Stimulated activated CD8-positive, alpha-beta memory T cell treated with anti-CD3 and anti-CD28 coated beads, Interleukin-15, amount 100 ng/mL, for 4 hours (primary cell): Measurements from ENCODE around the gene WIPF2.
"Not testable (repeated sequence)": the region's sequence is repeated elsewhere in the genome, so short reads cannot be mapped to it uniquely, and the experiment has no call there.

ENCODE experiments used
- DNase-seq, 2 donors: peaks; one replicate each; pipeline ENCODE4 v3.0.0-alpha.2; 2020; ENCODE audit warnings: low read depth in 2 of 2

Gene WIPF2

DNA sequence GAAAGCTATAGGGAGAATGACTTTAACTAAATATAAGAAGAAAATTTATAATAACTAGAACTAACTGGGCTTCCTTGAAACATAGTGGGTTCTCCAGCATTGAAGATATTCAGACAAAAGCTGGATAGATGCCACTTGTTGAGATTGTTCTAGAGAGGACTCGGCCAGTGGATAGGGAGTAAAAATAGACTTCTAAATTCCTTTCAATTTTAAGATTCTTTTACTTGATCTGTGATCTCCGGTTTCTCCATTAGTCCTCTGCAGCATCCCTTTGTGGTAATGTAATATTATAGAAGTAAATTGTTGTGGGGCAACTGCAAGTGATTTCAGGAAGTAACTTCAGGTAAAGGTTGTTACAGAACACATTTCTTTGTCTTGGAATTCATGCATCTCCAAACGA, 79.6 kb downstream of the WIPF2 start:
- DNase-seq = no peak

DNA sequence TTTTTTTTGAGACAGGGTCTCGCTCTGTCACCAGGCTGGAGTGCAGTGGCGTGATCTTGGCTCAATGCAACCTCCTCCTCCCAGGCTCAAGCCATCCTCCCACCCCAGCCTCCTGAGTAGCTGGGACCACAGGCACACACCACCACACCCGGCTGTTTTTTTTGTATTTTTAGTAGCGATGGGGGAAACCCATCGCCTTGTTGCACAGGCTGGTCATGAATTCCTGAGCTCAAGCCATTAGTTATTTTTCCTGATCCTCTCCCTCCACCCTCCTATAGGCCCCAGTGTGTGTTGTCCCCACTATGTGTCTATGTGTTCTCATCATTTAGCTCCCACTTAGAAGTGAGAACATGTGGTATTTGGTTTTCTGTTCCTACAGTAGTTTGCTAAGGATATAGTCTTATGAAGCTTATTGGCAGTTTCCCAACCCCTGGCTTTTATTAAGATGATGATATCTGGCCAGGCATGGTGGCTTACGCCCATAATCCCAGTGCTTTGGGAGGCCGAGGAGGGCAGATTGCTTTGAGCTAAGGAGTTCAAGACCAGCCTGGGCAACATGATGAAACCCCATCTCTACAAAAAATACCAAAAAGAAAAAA, 80.2 kb downstream of the WIPF2 start:
- DNase-seq = not testable (repeated sequence)

DNA sequence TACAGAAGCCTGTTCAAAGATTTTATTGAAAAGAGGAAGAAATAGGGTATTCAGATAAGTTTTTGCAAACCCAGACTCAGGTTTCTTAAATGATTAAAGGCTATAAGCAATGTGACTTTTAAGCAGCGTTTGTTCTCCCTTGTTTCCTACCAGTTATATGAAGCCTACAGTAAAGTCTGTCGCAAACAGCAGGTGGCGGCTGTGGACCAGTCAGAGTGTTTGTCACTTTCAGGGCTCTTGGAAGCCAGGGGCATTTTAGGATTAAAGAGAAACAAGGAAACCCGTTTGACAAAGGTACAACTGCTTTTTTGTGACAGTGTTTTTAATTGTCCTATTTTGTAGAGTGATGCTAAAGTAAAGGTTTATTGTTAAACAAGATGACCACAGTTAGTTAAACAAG, 82.2 kb downstream of the WIPF2 start:
- no peak for DNase-seq

DNA sequence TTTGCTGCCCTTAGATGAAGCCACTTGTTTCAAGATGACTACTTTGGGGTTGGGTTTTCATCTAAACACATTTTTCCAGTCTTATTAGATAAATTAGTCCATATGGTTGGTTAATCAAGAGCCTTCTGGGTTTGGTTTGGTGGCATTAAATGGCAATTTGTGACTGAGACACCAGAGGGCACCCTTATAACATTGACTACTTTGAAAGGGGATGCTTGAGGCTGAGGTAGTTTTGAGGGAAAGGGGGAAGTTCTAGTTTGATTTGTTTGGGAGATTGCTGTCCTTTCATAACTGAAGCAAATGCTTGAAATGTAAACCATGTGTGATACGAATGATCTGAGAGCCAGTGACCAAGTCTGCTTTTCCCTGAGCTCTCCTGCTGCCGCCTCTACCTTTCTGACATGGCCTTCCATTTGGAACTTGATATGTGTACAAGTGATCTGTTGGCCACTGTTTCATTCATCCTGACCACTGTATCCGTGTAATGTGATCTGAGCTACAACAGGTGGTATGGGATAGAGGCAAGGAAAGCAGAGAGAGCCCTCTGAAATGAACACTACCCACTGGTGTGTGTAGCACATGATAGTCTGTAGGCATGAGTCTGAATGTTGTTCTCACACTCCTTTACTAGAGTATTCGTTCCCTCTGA, 84.0 kb downstream of the WIPF2 start:
- DNase-seq = no peak

DNA sequence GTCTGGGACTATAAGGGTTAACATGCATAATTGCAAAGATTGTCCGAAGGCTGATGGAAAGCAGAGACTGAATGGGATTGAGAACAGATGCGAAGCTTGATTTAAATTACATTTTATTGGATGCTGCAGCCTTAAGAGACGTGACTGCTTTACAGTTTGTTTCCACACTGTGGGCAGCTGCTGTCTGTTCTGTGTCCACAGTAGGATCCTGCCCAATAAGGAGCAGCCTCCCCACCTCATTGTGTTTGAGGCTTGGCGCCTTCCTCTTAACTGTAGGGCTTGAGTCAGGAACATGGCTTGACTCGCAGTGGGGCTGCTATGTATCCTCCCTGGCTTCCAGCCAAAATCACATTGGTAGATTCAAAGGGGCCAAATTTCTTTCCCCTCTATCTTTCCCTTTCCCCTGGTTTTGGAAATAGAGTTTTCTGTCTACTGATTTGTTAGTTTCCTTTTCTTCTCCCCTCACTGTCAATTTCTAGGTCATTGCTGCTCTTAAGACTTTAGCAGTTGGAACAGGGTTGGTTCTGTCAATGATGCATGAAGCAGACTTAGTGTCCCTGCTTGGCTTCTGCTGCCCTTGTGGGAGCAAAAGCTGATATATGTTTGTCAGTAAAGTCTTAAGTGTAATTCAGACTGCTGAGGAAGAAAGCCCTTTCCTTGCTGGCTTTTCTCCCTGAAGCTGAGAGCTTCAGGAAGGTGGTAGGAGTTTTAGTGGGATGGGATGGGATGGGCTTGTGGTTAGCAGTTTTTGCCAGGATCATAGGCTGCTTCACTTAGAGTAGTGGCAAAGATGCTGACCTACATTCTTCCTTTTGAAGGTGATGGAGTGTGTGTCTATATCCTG, 84.8 kb downstream of the WIPF2 start:
- no peak for DNase-seq

DNA sequence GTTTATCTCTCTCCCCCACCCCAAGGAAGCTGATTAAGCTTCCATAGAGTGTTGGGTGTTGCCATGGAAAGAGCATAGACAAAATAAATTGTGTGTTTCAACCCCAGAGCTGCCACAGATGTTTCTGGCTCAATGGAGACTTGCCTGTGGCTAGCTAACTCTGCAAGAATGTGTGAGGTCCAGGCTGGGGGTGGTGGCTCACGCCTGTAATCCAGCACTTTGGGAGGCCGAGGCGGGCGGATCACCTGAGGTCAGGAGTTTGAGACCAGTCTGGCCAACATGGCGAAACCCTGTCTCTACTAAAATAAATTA, 85.4 kb downstream of the WIPF2 start:
- not testable (repeated sequence) for DNase-seq

DNA sequence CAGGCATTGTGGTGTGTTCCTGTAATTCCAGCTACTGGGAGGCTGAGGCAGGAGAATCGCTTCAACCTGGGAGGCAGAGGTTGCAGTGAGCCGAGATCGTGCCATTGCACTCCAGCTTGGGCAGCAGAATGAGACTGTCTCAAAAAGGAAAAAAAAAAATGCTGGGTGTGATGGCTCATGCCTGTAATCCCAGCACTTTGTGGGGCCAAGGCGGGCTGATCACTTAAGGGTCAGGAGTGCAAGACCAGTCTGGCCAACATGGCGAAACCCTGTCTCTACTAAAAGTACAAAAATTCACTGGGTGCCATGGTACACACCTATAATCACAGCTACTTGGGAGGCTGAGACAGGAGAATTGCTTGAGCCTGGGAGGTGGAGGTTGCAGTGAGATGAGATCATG, 85.8 kb downstream of the WIPF2 start:
- not testable (repeated sequence) for DNase-seq

DNA sequence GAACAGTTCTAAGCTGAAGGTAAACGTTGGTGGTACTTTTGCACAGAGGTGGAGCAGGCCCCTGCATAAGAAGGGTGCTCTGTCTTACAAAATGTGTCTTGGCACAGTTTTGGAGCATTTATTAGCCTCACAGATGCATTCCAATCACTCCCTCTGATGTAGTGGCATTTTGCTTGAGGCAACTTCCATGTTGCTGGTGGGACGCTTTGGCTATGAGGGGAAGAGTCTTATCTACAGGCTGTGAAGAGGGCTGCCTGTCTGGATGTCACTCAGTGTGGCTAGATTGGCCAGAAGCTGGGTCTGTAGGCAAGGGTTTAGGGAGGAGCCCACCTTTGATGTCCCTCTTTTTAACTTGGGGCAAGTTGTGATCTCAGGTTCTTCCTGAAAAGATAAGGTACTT, 87.3 kb downstream of the WIPF2 start:
- no peak for DNase-seq

DNA sequence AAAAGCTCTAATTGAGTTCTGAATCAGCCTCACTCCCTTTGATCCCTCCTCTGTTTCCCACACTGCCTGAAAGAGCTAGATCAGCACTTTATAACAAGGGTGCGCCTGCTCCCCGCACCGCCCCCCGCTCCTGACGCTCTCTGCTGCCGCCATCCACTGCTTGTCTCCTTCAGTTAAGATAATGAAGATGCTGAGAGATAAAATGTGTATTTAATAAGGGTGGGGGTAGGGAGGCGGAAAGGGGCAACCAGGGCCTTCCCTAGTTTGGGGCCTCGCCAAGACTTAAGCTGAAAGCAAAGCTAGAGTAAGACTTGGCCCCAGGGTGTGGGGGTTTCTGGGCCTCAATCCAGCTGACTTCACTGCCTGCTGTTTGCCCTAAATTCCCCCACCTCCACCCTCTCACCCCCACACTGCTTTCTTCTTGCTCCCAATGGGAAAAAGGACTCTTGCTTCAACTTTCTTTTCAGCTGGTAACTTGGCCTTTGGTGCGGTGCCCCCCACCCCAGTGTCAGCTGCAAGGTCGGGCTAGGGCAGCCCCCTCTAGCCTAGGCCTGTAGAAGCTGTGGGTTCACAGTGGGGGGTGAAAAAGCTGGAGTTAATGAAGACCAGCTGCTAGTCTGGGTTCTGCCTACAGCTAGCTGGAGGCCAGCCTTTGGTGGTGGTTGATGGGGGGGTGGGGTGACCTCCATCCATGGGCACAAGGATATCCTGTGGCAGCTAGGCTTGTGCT, 88.1 kb downstream of the WIPF2 start:
- no peak for DNase-seq

DNA sequence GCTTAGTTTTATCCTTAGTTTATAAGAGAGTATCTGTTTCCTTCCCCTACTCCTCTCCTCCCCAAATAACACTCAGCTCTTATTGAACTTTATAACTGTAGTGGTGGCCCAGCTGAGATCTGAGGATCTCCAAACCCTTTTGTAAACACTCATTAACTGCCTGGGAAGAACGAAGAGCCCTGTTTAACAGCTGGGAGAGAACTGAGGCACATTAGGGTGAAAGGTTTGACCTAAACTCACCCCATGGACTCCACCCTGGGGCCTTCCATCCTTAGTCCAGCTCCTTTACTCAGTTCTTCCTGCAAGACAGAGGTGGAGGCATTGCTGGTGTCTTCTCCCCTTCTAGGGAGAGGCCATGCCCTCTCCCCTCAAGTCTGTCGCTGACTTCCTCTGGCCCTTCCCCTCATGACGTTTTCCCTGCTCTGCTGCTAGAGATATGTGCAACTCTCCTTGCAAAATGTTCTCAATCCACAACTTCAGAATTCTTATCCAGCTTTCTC, 88.7 kb downstream of the WIPF2 start:
- DNase-seq = no peak

DNA sequence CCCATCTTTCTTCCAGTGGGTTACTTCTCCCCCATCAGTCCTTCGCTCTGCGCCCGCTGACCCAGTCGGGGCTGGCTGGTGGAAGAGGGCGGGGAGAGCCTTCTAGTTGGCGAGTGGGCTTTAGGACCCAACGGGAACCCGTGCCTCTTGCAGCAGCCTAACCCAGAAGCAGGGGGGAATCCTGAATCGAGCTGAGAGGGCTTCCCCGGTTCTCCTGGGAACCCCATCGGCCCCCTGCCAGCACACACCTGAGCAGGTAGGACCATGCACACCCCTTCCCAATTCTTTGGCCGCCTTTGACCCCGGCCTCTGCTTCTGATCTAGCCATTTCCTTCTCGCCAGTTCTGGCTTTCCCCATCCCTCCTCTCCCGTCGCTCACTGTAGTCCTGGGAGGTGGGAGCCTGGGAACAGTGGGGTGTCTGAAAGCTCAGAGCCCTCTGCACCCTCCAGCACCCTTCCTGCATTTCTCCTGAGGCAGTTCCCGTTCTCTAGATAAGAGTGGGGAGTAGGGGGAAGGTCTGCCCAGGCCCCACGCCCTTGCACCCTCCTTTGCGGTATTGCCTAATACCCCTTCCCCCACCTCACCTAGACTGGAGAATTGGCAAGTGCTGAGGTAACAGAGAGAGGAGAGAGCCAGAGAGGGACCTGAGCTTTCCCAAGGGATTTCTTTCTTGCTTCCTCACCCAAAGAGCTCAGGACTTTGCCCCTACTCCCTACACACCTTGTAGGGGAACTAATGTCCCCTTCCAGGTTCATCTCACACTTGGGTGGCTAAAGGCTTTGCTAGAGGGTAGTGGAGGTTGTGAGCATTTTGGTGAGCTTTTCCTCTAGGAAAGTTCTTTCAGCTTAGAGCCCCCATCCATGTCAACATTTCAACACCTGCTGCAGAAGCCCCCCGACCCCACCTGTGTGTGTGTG, 90.2 kb downstream of the WIPF2 start, which contains the start of gene RARA:
Gene RARA, plus strand, starts transcription at position 150 of the 918 bp plus-strand sequence. CDS start 22,039 bp downstream, outside the sequence.
- DNase-seq = no peak

DNA sequence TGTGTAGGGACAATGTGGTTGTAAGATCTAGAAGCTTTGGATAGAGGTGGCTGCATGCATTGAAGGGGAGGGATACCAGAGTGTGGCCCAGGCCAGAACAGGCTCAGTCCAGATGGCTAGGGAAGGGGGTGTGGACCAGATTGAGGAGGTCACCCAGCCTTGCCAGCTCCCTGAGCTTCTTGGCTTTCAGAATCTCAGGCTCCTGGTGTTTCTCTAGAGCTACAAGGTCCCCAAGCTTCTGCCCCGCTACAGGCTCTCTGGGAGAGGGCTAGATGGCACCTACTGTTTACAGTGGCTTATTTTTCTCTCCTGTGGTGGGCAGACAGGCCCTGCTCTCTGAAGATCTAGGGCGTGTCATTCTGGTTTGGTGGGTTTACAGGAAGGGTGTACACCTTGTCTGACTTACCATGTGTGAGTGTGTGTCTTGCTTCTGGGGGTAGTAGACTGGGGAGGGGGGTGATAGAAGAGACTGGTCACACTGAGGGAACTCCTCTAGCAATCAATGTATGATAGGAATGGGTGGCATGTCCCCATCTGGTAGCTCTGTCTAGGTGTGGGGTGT, 90.9 kb downstream of the WIPF2 start:
- DNase-seq = no peak

DNA sequence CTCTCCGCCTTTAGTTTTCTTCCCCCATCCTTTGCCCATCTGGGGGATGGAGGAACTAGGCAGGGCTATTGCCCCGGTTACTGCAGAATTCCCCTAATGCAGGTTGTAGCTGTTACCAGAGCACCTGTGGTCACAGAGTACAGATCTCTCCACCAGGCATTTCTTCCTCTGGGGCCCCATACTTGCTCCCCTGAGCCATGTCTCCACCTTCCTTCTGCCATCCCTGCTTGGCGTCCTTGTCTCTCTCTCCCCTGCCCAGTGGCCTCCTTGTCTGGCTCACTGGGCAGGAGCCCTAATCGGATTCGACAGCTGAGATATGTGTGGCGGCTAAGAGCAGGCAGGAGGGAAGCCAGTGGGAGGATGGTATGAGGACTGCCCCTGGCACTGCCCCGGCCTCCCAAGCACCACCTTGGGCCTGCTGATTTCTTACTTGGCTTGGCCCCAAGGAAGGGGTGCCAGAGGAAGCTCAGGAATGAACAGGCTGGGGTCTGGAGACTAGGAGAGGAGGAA, 91.8 kb downstream of the WIPF2 start:
- DNase-seq = no peak

DNA sequence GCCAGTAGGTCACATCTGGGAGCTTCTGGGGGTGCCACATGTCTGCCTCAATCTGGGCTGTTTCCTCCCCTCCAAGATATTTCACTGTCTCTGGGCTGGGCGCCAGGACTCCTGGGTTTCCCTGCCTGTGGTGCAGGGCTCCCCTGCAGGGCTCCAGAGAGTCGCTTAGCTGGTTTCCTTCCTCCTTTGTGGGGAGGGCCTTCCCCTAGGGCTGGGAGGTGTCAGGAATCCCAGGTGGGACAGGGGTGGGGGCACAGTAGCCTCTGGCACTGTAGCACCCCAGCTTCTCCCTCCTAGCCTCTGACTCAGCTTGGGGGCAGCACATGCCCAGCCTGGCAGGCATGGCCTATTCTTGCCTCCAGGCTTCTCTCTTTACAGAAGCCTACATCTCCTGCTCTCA, 92.5 kb downstream of the WIPF2 start:
- no peak for DNase-seq

DNA sequence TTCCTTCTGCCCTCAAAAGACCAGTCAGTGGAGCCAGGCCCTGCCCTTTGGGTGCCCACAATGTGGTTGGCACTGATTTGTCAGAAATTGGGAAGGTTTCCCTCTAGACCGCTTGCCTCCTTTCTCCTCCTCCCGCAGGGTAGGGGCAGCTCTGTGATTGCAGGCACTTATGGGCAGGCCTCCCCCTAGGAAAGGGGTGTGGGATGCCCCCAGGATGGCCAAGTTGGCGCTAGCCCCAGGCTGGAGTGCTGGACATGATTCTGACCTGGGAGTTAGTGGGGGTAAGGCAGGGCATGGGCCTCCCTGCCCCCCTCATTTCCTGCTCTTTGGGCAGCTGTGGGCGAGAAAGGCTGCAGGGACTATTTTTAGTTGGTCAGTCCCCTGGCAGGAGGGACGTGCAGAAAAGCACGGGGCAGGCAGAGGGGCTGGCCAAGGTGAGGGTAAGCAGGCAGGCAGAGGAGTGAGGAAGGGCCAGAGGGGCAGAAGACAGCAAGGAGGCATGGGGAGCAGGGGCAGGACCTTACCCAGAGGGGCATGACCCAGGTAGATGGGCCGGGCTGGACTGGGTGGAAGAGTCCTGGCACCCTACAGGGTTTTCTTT, 93.1 kb downstream of the WIPF2 start:
- no peak for DNase-seq

DNA sequence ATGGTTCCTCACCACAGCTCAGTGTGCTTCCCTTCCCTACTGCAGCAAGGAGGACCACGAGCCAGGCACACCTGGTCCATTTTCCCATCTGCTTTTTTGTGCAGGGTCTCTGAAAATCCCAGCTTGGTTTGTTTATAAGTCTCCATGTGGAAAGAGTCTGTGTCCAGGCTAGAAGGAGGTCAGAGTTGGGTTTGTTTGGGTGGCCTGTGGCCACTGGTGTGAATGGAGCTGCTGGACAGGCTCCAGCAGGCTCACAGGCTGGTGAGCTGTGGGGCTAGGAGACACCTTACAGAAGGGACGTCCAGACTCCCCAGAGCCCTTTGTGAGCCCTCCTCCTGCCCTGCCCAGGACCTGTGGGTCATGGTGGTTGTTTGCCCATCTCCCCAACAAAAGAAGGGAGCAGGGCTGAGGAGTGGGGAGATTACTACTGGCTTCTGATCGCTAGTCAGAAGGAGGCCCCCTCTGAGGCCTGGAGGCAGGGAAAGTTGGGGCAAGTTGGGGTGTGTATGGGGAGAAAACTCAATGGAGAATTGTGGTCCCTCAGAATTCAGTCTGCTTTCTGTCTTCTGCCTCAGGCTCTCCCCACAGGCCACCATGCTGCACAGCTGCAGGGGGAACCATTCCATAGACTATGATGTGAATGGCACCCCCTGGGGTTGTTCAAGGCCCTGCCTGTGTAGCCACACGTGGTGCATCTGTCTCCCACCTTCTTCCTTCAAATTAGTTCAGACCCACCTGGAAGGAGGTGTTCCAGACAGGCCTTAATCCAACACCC, 94.0 kb downstream of the WIPF2 start:
- no peak for DNase-seq

DNA sequence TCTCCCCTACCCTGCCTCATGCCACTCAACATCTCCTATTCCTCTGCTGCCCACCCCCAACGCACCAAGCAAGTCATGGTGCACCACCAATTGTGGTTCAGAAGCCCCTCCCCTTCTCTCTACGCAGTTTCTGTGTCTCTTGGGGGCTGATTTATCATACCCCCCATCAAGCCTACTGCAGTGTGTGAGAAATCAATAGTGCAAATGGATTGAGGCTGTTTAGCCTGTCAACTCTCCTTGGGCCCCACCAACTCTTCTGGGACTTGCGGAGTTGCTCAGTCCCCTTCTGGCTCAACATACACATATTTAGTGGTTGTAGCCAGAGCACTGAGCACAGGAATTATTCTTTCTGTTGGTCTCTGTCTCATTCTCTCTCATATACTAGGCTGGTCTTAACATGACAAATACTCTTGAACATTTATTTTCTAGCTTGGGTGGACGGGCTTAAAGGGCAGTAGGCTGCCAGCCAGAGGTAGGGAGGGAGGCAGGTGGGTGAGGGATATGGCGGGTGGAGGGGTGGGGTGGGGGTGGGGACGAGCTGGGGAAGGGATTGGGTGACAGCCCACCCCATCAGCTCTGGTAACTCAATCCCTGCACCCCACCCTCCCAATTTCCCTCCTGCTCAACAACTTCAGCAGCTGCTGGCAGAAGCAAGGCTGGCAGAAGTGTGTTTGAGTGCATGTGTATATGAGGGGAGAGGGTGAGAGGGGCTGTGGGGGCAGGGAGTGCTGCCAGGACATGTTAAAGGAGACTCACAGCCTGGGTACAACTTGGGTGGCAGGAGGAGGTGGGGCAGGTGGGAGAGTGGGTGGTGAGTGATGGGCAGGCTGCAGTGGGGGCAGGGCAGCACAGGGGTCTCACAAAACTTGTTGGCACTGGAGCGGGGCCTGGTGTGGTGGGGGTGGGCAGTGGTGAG, 94.8 kb downstream of the WIPF2 start:
- DNase-seq = no peak

DNA sequence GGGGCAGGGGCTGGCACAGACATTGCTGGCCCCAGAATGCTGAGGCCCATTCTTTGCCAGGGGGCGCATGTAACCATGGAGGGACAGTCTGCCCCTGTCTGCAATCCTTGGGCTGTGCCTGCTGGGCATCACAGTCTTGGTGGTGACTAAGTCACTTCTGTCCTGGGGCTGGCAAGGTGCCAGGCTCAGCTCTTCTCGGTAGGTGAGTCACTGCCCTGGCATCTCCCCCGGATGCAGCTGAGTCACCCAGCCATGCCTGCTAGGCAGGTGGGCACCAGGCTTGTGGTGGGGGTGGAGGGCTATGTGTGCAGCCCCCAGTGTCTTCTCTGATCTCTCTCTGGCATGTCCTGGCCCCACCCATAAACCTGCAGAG, 95.5 kb downstream of the WIPF2 start:
- peak; percentile 81 to 89 for DNase-seq
